Measurements from ENCODE around the gene SLC35E3. TPM values are rescaled to one million over a fixed set of nuclear protein-coding genes. Genes with fewer than 3 reads are reported as not detected.
A peak's percentile ranks its signal among the peaks of the same experiment; 100 is the strongest.
"Not testable (repeated sequence)": the region's sequence is repeated elsewhere in the genome, so short reads cannot be mapped to it uniquely, and the experiment has no call there.

Gene SLC35E3
- total RNA-seq, 6 experiments from 2014 or later, result 2.4 to 7.7 (median 6.7) TPM

- Histone ChIP-seq H3K27ac (no peak overlapping the region), H3K36me3 (peaks cover 6 to 70% (median 39%) of the 10 kb centered on the region in 4 donors), H3K4me1 (peaks cover 0 to 41% (median 5%) of the 10 kb centered on the region in 4 donors), H3K27me3 (no peaks in the 10 kb centered on the region), H3K4me3 (no peak overlapping the region), H3K9me3 (no peaks in the 10 kb centered on the region)
- DNase-seq (no peak), ATAC-seq (no peak)
- 67% methylated on average over 3 of the region's 3 CpGs for WGBS (ENCODE audit: insufficient coverage, low coverage, low lambda C conversion rate, missing lambda C conversion rate)
- intact Hi-C loops (cut with DNase I), result no loop called here
- no peak for TF ChIP-seq POLR2A (IDR thresholded peaks at IDR 0.05)
- no peak for TF ChIP-seq CTCF (IDR thresholded peaks at IDR 0.05)
Measured at GRCh38 chr12:68814490-68815231, 68.7 kb downstream of the SLC35E3 start.

GRCh38 chr12:68815232-68815927 lies 69.4 kb downstream of the SLC35E3 start:
- WGBS (ENCODE audit: insufficient coverage, low coverage, low lambda C conversion rate, missing lambda C conversion rate), result 83% methylated on average over 5 of the region's 5 CpGs
- Histone ChIP-seq H3K9me3 (no peaks in the 10 kb centered on the region), H3K4me1 (peaks cover 0 to 39% (median 5%) of the 10 kb centered on the region in 4 donors), H3K27me3 (no peaks in the 10 kb centered on the region), H3K4me3 (no peak overlapping the region), H3K36me3 (peaks cover 6 to 77% (median 36%) of the 10 kb centered on the region in 4 donors), H3K27ac (no peak overlapping the region)
- DNase-seq (no peak), ATAC-seq (peak in 1 of 4 donors; percentile 17)
- TF ChIP-seq POLR2A (IDR thresholded peaks at IDR 0.05) (no peak), CTCF (IDR thresholded peaks at IDR 0.05) (no peak)
- intact Hi-C loops (cut with DNase I), result no loop called here

- TF ChIP-seq POLR2A (IDR thresholded peaks at IDR 0.05), result no peak
- no peak for TF ChIP-seq CTCF (IDR thresholded peaks at IDR 0.05)
- no peaks in the 10 kb centered on the region for H3K9me3 ChIP-seq
- ATAC-seq (no peak), DNase-seq (no peak)
- H3K27ac ChIP-seq, result no peak overlapping the region
- WGBS (ENCODE audit: insufficient coverage, low coverage, low lambda C conversion rate, missing lambda C conversion rate), result 89% methylated on average over 8 of the region's 8 CpGs
- no peak overlapping the region for H3K4me3 ChIP-seq
- no peaks in the 10 kb centered on the region for H3K27me3 ChIP-seq
- peaks cover 0 to 33% (median 5%) of the 10 kb centered on the region in 4 donors for H3K4me1 ChIP-seq
- H3K36me3 ChIP-seq, result peaks cover 6 to 85% (median 39%) of the 10 kb centered on the region in 4 donors
- intact Hi-C loops (cut with DNase I), result no loop called here
Measured at GRCh38 chr12:68815928-68816800, 70.2 kb downstream of the SLC35E3 start.

- WGBS (ENCODE audit: insufficient coverage, low coverage, low lambda C conversion rate, missing lambda C conversion rate), result 94% methylated on average over 11 of the region's 13 CpGs
- peaks cover 1 to 97% (median 41%) of the 10 kb centered on the region in 4 donors for H3K36me3 ChIP-seq
Measured at GRCh38 chr12:68819481-68819880, 73.5 kb downstream of the SLC35E3 start.

More at GRCh38 chr12:68819481-68819880, 73.5 kb downstream of the SLC35E3 start:
- DNase-seq; intact Hi-C loops (cut with DNase I); H3K27ac ChIP-seq; H3K4me3 ChIP-seq; ATAC-seq; H3K9me3 ChIP-seq; H3K27me3 ChIP-seq: not testable (repeated sequence)
- H3K4me1 ChIP-seq, result peaks cover 0 to 11% (median 0%) of the 10 kb centered on the region in 4 donors

Measured in right lobe of liver (tissue), 6 donors.